IPS DF 19.7 (cell line): ENCODE data around the gene FHIT.
A peak's percentile ranks its signal among the peaks of the same experiment; 100 is the strongest.

Experiments used
- DNase-seq: peaks from one replicate; pipeline ENCODE4 v3.0.0-alpha.2; 2013; ENCODE audit warnings: low read depth, low spot score

FHIT gene

DNA sequence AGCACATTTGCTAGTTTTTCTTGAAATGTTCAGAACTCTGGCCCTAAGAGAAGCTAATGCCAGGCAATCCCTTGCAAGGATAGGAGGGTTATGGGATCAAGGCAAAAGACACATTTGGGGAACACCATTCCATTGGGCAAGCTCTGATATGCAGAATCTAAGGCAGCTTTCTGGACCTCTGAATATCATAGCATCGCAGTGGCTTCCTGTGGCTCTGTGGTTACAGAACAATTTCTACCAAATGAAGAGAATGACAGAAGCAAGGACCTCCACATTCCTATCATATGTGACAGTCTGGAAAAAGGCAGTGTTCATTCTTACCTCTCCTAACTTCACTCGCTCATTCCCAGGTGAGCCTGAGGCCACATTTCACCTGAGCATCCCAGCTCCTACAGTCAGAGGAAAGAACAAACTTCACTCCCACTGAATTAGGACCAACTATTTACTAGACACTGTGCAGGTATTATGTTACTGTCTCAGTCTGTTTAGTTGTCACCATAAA, 1365.3 kb downstream of the FHIT start:
- no peak for DNase-seq

DNA sequence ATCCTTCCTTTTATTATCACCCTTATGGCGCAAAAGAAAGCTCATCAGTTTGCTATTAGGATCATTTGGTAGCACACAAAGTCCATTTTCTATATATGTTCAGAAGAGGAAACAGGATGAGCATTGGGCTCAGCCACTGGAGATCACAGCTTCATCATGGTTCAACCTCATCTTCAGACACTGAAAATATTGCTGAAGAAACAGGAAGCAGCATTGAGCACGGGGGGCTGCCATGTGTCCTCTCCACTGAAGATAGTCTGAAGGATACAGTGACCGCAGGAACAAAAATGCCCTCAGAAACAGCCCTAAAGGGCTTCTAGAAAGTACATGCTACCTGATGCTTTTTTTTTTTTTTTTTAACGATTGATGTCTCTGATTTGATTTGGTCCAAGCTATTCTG, 1366.2 kb downstream of the FHIT start:
- DNase-seq, result no peak

DNA sequence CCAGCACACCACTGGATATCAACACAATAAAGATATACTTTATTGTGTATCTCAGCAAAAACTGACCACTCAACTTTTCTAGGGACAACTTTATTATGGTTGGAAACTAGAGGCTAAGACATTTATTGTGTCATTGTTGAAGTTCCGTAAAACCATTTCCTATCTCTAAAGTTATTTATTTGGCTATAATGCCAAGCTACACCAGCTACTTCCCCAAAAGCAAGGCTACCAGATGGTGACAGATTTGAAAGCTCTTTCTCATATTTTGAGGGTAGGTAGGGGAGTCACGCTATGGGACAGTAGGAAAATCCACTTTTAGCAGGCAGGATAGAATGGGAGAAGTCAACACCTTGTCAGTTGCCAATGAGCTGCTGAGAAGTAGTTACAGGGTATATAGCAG, 1366.8 kb downstream of the FHIT start:
- no peak for DNase-seq

DNA sequence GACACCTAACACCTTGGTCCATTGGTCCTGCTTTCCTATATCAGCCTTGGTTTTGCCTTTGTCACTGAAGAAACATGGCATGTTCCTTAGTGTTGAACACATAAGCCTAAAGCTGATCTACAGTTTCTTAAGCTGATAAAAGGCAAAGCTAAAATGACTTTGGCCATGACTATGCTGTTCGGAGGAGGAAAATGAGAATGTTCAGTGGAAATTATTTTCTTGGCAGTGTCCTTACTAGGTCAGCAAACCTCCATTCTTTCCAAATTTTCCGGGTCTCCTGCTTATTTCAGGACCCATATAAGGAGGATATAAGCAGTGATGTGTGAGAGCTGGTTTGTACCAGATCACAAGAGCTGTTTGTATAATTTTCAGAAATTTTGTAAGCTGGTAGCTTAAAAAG, 1368.5 kb downstream of the FHIT start:
- DNase-seq, result no peak

DNA sequence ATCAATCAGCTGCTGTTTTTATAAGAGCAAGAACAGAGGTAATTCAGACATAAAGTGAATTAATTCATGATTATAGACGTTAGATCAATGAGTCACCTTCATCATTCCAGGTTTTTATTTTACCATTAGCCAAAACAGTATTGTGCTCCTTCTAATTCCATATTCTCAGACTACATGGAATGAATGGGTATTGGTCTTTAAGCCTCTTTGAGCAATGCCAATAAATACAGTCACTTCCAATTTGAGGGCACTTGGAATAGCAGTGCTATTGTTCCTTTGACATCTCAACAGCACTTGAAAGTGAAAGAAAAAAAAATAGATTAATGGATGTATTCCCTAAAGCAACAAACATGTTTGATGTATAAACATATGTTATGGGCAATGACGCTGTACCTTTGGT, 1370.5 kb downstream of the FHIT start:
- no peak for DNase-seq

DNA sequence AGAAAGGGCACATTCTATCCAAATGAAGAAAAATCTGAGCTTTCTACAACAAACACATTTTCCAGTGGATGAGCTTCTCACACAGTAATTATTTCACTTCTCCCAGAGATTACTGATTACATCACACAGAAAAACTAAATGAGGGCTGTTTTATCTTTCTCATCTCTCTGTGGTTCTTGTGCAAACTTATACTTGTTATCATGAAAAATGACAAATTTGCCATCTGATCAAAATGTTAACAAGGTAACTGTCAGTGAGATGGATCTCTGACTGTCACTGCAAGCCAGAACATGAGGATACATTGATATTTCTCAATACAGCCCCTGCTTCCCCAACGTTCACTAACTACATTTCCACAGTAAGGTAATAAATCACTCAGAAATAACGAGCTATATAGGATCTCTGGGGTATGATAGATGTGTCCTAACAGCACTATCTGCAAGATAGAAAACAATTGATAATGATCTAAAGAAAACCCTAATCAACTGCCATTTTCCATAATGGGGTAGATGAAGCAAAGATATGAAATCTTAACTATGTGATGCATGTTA, 1372.1 kb downstream of the FHIT start:
- DNase-seq, result no peak

DNA sequence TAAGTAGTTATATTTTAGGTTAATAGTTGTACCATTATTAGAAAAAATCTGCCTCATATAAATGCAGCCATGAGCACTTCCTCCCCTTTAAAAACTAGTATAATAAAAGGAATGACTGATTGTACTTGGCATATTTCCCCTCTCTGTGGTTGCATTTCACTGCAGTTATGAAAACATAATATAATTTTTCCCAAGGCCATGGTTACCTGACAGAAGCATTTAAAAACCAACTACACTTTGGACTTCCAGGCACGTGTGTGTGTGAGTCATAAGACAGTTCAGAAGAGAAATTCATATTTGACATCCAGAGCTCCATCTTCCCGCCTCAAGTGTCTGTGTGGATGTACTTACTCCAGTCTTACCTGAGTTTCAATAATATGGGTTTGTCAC, 1373.2 kb downstream of the FHIT start:
- no peak for DNase-seq

DNA sequence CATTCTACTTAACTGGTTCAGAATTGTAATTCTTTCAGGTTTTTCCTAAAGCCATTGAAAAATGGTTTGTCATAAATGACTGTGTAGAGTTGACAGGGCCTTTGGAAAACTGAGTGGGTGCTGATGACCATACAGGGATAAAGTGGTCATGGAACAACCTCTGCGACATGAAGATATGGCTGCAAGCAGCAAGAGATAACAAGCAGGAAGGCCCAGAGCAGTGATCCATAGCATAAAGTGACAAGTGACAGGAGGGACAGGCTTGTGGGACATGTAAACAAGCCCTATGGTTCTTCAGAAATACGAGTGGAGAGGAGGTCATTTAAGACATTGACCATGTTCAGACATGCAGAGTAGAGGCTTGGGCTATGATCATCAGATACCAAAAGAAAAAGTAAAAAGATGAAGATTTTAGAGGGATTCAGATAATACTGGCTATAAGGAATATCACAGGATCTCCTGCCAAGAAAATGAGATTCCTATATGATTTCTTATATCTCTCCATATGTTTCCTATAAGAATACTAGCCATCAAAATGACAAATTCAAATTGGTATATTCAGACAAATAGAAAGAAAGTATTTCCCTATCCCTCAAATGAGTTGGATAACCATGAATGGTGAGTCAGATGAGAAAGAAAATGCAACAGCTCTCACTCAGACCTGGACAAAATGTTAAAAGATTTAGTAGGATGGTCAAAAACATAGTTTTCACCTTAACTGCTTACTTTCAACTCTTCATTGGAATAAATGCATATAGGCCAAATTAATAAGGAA, 1373.8 kb downstream of the FHIT start:
- DNase-seq, result no peak

DNA sequence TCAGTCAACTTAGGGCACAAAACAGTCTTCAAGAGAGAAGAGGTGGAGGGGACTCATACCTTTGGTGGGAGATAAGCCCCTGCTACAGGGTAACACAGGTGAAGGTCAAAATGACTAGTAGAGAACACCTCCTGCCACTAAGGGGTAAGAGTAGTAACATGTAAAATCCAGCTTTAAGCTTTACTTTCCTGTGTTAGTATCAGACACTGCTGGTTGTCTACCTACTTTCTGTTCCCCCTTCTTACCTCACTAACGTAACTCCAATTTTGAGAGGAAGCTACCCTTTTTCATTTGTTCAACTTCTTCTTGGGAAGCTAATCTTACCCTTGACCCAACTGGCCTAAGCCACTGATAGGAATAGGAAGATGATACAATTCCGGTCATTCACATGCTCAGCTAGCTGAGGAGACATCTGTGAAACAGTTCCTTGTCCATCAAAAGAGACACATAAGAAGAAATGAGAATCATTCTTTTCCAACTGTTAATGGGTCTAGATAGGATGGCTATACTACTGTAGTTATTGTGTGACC, 1374.7 kb downstream of the FHIT start:
- no peak for DNase-seq

DNA sequence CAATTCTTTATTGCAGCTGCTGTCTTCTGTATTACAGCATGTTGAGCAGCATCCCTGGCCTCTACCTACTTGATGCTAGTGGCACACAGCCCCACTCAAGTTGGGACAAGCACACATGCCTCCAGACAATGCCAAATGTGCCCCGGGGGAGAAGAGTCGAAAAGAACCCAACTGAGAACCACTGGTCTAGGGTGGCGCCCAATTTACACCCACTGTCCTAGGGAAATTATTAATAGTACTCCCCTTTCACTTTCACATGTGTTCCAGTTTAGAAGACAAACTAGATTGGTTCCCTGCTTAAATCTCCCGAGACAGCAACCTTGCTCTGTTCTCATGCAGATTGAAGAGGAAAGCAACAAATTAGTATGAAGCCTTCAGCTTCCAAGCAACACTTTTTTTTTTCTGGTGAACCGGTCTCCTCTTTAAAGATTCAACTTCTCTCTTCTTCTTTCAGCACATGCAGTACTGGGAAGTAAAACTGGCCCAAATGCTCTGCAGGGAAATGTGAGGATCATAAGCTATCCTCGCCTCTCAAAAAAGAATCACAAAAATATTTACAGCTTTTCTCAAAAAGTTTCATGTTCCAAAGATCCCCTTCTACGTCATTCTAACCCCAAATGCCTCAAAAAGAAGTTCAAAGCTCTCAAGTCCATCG, 1377.5 kb downstream of the FHIT start:
- DNase-seq, result no peak

DNA sequence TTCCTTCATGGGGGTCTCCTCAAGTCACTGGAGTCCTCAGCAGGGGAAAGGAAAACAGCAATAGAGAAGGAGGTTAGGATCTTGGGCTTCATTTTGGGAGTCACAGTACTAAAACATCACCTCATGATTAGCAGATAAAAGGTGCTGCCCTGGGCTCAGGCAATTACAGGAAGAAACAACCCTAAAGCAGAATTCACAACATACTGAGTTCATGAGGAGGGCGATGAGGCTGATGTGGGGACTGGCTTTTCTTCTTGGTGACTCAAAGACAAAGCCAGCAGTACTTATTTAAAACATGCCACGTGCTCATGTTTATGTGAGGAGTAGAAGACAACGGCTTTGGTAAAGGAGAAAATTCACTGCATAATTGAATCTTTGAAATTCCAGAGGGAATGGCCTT, 1379.1 kb downstream of the FHIT start:
- DNase-seq, result no peak

DNA sequence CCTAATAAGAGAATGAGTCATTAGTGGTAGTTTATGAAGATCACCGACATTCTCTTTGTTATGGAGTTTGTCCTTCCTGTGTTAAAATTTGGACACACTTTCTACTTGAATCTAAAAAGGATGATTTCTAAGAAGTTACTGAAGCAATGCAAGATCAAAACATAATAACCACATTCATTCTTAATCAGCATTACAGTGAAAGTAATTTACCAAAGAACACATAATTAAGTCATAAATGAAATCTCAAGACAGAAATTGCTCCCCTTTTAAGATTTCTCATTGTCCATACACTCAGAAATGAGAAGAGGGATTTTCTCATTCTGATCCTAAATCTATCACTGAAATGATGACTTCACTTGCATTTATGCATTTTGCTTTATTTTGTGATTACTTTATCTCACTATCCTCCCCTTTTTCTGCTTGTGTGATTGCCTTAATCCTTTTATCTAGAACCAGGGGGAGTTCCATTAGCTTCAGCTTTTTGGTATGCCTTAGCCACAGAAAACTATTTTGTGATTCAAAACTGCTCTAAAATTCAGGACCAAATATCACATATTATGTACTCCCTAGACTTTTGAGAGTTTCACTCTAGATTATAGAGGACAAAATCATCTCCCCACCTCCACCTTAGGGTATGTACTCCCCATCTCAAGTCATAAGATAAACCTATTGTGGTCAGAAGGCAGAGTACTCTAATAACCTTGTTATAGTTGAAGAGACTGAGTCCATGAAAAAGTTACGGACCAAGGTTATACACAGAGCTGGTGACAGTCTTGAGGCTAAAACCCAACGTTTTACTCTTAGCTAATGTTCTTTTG, 1383.9 kb downstream of the FHIT start:
- no peak for DNase-seq

DNA sequence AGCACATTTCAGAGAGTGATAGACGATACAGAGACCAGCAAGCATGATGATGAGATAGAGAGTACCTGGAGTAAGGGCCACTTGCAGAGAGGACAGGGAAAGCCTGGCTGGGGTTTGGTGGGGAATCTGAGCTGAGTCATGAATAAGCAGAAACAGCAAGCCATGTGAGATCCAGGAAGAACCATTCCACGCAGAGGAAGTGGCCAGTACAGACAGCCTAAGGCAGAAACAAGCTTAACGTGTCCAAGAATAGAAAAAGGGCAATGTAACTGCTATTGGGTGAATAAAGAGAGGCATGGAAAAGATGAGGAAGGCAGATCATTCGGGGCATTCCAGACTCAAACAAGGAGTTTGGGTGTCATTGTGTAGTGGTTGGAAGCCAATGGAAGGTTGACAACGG, 1385.2 kb downstream of the FHIT start:
- no peak for DNase-seq

DNA sequence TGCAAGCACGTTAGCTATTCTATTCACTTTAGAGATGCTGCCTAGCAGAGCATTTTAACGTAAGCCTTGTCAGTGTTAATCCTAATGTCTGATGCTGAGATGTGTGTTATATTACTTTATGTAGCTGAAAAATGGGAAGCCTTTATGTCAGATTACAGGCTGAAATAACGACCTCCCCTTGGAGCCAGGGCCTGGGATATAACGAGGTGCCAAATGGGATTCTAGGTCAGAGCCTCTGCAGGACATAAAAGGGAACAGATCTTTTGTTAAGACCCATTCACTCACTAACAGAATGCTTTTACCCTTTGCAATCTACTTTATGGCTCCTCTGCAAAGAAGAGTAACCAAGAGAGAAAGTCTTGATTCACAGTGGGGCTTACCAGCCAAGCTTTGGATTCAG, 1385.9 kb downstream of the FHIT start:
- DNase-seq, result no peak

DNA sequence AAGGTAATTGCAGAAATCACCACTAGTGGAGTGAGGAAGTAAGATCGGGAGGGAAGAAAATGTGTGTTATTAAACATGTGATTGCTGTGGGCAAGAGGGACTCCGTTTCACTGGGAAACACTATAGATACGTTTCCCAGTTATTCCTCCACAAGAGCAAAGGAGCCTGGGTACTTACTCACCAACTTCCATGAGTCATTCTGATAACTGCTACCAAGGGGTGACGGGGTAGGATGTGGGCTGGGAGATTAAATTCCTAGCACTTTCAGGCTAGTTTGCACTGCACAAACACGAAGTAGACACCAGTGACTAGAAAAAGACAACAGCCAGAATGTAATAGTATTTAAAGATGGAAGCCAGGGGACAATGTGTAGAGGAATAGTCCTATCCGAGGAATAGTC, 1388.6 kb downstream of the FHIT start:
- no peak for DNase-seq

DNA sequence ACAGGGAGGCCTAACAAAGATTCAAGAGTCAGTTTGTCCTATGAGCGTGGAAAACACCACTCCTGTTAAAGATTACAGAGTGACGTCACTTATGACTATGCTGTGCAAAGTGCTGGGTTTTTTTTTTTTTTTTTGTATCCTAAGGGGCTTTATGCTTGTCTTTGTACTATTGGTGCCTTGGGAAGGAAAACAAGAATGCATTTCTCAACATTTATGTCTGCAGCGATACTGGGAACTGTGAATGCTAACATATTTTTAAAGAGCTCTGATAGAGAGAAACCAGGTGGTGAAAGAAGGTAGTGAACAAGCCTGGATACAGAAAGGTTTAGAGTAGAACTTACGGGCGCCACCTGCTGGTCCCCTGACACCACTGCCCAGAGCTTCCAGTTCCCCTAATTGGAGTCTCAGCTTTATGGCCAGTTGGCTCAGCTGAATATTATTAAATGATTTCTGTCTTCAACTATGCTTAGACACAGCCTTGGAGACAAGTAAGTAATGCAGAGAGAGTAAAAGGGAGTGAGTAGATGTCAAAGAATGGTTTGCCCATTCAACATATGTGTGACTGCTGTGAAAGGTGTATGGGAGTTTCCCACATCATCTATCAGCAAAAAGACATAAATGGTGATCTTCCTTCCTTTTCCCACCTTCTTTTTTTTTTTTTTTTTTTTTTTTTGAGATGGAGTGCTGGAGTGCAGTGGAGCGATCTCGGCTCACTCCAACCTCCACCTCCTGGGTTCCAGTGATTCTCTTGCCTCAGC, 1393.5 kb downstream of the FHIT start:
- peak; percentile 38 for DNase-seq

DNA sequence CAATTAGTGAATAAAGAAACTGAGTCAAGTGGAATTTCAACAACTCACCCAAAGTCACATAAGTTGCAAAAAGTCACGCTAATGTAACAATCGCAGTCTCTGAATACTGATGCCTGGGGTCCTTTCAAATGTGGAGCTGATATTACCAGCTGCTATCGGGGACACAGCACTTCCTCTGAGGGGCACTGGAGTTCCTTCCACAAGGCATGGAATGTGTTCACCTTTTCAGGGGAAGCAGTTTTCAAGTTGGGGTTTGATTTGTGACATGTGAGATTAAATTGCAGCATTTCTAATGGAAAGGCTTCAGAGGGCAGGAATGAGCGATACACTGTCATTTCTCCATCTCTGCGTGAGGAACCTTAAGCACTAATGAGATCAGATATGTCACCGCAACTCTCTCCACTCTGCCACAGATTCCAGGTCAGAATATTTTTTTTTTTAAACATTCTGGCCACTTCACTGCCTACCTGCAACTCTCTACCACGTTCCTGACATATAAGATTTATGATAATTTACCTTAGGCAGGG, 1394.3 kb downstream of the FHIT start:
- DNase-seq, result no peak

DNA sequence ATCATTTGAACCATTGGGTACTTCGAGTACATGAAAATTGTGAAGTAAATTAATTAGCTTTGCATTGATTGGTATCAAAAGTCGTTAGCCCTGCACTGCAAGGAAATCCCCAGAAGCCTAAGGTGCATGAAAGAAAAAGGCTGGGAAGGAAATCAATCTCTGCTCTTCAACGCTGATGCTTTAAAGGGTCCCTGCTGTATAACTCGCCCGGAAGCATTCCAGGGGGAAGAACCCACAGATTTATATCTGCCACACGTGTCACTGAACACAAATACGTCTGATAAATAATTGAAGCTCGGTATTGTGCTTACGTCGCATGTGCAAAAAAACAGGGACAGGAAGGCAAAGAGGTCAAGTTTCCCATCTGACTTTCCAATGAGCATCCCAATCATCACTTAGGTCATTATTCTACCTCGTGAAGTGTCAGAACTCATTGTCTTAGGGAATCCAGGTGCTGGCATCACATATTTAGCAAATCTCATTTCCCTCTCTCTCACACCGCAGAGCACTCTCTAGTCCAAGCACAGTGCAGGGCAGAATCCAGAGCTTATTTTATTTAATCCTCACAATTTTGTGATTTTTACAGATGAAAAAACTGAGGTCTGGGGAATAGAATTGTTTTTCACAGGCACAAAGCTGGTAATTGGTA, 1397.1 kb downstream of the FHIT start:
- DNase-seq, result no peak

DNA sequence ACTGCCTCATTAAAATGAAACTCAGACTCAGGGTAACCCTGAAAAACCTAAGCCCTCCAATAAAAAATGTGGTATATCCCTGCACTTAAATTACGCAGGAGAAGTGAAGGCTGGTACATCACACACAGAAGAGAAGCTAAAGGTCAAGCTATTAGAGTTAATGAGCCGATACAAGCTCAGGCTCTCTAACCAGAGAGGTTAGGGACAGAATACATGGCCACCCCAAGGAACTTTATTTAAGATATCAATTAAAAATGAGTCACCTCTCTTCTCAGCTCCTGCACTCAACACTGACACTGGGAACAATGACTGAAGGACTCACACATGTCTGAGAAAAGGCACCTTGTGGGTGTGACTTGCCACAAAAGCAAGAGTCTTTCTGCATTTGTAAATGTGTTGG, 1400.8 kb downstream of the FHIT start:
- DNase-seq, result no peak

DNA sequence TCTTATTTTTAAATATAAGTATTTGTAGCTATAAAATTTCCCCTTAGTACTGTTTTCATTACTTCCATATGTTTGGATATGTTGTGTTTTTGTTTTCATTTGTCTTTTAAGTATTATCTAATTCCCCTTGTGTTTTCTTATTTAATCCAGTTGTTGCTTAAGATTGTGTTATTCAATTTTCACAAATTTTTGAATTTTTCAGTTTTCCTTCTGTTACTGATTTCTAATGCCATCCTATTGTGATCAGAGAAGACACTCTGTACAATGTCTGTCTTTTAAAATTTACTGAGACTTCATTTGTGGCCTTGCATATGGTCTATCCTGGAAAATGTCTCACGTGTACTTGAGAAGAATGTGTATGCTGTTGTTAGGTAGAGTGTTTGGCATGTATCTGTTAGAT, 1405.9 kb downstream of the FHIT start:
- DNase-seq, result no peak
